DND-41 (cell line): ENCODE results near the gene SEC14L2.

Source experiments
- EZH2 ChIP-seq: IDR thresholded peaks from 3 replicates; pipeline ENCODE4 v1.6.1; 2012; ENCODE audit warnings: borderline replicate concordance, low read depth, mild to moderate bottlenecking, moderate library complexity, low read length, inconsistent platforms; ENCODE audit not compliant: severe bottlenecking
- TF ChIP-seq, protein P1 (sequence below): IDR thresholded peaks from 2 replicates; pipeline ENCODE4 v1.5.1; 2012; ENCODE audit warnings: borderline replicate concordance, low read length, moderate library complexity, mild to moderate bottlenecking; ENCODE audit not compliant: poor library complexity, severe bottlenecking; ENCODE audit errors: extremely low read depth

- no peak for TF ChIP-seq EZH2
- TF ChIP-seq, protein P1, sequence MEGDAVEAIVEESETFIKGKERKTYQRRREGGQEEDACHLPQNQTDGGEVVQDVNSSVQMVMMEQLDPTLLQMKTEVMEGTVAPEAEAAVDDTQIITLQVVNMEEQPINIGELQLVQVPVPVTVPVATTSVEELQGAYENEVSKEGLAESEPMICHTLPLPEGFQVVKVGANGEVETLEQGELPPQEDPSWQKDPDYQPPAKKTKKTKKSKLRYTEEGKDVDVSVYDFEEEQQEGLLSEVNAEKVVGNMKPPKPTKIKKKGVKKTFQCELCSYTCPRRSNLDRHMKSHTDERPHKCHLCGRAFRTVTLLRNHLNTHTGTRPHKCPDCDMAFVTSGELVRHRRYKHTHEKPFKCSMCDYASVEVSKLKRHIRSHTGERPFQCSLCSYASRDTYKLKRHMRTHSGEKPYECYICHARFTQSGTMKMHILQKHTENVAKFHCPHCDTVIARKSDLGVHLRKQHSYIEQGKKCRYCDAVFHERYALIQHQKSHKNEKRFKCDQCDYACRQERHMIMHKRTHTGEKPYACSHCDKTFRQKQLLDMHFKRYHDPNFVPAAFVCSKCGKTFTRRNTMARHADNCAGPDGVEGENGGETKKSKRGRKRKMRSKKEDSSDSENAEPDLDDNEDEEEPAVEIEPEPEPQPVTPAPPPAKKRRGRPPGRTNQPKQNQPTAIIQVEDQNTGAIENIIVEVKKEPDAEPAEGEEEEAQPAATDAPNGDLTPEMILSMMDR: no peak
Measured at GRCh38 chr22:30432096-30432495, 35.3 kb downstream of the SEC14L2 start.
